ENCODE results near the gene MRGPRX2. TPM values are rescaled to one million over a fixed set of nuclear protein-coding genes. Genes with fewer than 3 reads are reported as not detected.

MRGPRX2 gene
- total and polyA plus RNA-seq, 12 donors = not detected

DNA sequence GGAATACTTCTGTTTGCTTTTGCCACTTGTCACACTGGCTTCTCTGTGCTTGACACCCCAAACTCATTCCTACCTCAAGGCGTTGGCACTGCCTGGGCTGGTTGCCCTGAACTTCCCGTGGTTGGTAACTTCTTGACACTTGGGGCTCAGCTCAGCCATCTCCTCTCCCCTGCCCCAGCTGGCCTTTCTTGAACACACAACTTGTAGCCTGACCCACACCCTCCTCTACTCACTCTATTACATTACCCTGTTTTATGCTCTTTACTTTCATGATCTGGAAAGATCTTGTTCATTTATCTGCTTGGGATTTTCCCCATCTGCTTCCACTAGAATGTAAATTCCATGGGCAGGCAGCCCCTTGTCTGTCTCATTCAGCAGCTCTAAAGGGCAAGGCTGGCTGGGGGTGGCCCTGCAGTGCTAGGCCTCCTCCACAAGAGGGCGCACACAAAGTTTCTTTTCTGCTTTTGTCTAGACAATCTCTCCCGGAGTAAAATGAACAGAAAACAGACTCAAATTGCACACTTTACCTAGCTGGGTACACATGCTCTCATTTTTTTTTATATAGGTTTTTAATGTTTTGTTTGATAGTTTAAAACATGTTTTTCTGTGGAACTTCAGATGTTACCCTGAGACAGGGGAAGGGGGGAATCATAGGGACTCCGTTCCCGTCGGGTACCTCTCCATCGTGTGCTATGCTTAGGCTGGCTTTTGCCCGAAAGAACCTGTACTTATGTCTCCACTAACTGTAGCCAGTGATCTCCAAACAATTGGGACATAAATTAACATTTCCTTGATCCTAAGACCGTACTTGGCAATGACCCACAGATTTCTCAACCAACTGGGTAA, 16.4 kb upstream of the MRGPRX2 start:
- Histone ChIP-seq H3K9me3 (replicated peaks in 1 of 3) (no peaks in the 10 kb centered on the region), H3K27me3 (no peaks in the 10 kb centered on the region), H3K36me3 (replicated peaks in 1 of 2) (no peaks in the 10 kb centered on the region), H3K27ac (no peak overlapping the region), H3K4me3 (no peak overlapping the region), H3K4me1 (replicated peaks in 1 of 2) (peaks cover 0 to 22% of the 10 kb centered on the region in 2 donors)
- TF ChIP-seq, protein P1, sequence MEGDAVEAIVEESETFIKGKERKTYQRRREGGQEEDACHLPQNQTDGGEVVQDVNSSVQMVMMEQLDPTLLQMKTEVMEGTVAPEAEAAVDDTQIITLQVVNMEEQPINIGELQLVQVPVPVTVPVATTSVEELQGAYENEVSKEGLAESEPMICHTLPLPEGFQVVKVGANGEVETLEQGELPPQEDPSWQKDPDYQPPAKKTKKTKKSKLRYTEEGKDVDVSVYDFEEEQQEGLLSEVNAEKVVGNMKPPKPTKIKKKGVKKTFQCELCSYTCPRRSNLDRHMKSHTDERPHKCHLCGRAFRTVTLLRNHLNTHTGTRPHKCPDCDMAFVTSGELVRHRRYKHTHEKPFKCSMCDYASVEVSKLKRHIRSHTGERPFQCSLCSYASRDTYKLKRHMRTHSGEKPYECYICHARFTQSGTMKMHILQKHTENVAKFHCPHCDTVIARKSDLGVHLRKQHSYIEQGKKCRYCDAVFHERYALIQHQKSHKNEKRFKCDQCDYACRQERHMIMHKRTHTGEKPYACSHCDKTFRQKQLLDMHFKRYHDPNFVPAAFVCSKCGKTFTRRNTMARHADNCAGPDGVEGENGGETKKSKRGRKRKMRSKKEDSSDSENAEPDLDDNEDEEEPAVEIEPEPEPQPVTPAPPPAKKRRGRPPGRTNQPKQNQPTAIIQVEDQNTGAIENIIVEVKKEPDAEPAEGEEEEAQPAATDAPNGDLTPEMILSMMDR (IDR thresholded peaks at IDR 0.05) = peak; percentile 68 to 99 (median 84)
- TF ChIP-seq POLR2A (IDR thresholded peaks at IDR 0.05) = no peak
- DNase-seq = peak; percentile 57 to 85 (median 61)
- WGBS, 4 donors = 51 to 58% (median 51%) methylated on average over 10 of the region's 10 CpGs
- intact Hi-C loops (cut with DNase I) = loop anchor here (10.0 kb wide), 3 partner anchors 168 to 668 kb away; partner anchors contain the start of gene E2F8 (in 1 of the 2)

DNA sequence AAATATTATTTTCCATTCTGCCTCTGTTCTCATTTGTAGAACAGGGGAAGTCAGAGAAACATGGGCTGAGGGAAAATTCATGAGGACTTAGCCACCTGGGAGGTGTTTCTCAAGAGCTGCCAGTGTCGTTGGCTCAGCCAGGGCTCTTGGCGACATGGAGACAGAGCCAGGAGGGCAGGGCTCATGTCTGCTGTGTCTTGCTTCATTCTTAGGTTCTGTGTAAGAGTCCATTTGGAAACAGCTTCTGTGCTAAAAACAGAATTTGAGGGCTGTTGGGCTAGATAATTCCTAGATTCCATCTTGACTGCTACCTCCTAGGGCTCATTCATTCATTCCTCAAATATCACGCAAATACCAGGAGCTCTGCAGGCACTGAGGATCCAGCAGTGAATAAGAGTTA, 15.1 kb upstream of the MRGPRX2 start:
- TF ChIP-seq, protein P1 (IDR thresholded peaks at IDR 0.05) = no peak
- no peak for TF ChIP-seq POLR2A (IDR thresholded peaks at IDR 0.05)
- Histone ChIP-seq H3K9me3 (replicated peaks in 1 of 3) (no peaks in the 10 kb centered on the region), H3K27ac (no peak overlapping the region), H3K4me3 (no peak overlapping the region), H3K4me1 (replicated peaks in 1 of 2) (peaks cover 0 to 18% of the 10 kb centered on the region in 2 donors), H3K36me3 (replicated peaks in 1 of 2) (no peaks in the 10 kb centered on the region), H3K27me3 (no peaks in the 10 kb centered on the region)
- DNase-seq = no peak
- intact Hi-C loops (cut with DNase I) = loop anchor here (10.0 kb wide), 3 partner anchors 169 to 669 kb away; partner anchors contain the start of gene E2F8 (in 1 of the 2)
- WGBS, 4 donors = 75 to 88% (median 79%) methylated on average over 3 of the region's 3 CpGs

DNA sequence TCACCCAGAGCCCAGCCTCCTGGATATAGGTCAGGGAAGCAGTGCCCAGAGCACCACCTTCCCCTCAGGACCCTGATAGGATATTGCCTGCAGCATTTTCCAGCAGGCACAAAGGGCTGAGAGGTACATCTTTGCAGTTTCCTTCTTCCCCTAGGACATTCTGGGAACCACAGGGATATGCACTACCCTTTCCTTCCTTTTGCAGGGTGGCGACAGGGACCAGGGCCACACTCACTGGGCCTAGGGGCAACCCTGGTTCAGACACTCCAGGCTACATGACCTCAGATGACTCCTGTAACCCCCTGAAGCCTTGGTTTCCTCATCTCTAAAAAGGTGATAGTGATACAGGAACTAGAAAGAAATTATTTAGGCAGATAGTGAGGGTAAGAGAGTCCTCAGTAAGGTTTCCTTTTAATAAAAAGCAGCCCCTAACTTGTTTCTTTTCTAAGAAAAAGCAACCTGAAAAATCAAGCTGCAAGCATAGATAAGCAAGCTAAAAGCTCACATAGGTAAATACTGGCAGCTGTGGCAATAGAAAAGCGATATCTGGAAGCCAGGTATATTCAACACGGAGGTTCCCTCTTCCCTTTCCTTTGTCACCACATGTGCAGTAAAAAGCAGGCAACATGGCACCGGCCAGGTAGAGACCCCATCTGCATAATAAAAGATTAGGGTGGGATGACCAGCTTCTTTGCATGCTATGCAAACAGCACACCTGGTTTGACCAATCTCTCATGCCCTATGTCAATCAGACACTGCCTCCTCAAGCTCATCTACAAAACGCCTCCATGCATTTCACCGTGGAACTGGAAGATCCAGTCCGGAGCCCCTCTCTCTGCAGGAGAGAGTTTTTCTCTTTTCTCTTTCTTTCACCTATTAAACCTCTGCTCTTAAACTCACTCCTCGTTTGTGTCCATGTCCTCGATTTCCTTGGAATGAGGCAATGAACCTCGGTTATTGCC, 13.2 kb upstream of the MRGPRX2 start:
- H3K4me1 ChIP-seq (replicated peaks in 1 of 2) = peaks cover 0 to 5% of the 10 kb centered on the region in 2 donors
- intact Hi-C loops (cut with DNase I) = loop anchor here (5.0 to 10.0 kb wide), 5 partner anchors 171 to 671 kb away; partner anchors contain the start of gene E2F8 (in 1 of the 2)
- DNase-seq = no peak
- no peaks in the 10 kb centered on the region for H3K27me3 ChIP-seq
- H3K36me3 ChIP-seq (replicated peaks in 1 of 2) = no peaks in the 10 kb centered on the region
- H3K27ac ChIP-seq = no peak overlapping the region
- TF ChIP-seq POLR2A (IDR thresholded peaks at IDR 0.05) = no peak
- TF ChIP-seq, protein P1 (IDR thresholded peaks at IDR 0.05) = no peak
- WGBS, 4 donors = 61 to 72% (median 71%) methylated on average over 9 to 10 of the region's 10 CpGs
- no peaks in the 10 kb centered on the region for H3K9me3 ChIP-seq (replicated peaks in 1 of 3)
- H3K4me3 ChIP-seq = no peak overlapping the region

DNA sequence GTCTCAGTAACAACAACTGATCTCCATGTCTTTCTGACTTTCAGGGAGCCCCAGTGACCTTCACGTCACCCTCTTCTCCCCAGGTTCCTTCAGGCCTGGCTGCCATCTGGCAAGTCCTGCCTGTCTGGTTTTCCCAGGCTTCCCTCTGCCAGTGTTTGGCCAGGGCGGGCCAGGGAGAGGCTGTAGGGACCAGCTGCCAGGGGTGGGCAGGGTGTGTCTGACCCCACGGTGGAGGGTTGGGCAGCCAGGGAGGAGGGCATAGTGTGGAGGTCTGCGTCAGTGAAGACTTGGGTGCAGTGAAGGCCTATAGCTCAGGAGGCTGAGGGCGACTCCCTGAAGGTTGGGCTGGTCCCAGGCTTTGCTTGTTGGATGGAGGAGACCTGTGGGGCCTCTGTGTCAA, 11.9 kb upstream of the MRGPRX2 start:
- WGBS, 4 donors = 90 to 94% (median 91%) methylated on average over 2 to 5 of the region's 5 CpGs

More for the DNA sequence above, 11.9 kb upstream of the MRGPRX2 start:
- H3K36me3 ChIP-seq (replicated peaks in 1 of 2) = no peaks in the 10 kb centered on the region
- DNase-seq = no peak
- no peak overlapping the region for H3K4me3 ChIP-seq
- TF ChIP-seq POLR2A (IDR thresholded peaks at IDR 0.05) = no peak
- TF ChIP-seq, protein P1 (IDR thresholded peaks at IDR 0.05) = no peak
- peaks cover 0 to 4% of the 10 kb centered on the region in 2 donors for H3K4me1 ChIP-seq (replicated peaks in 1 of 2)
- no peak overlapping the region for H3K27ac ChIP-seq
- intact Hi-C loops (cut with DNase I) = loop anchor here (5.0 to 10.0 kb wide), 5 partner anchors 172 to 672 kb away; partner anchors contain the start of gene E2F8 (in 1 of the 2)
- no peaks in the 10 kb centered on the region for H3K9me3 ChIP-seq (replicated peaks in 1 of 3)
- H3K27me3 ChIP-seq = no peaks in the 10 kb centered on the region
